Neural crest cell (in vitro differentiated cells): ENCODE results near the gene SLC1A7. TPM values are rescaled to one million over a fixed set of nuclear protein-coding genes. Genes with fewer than 3 reads are reported as not detected.

Source experiments
- DNase-seq: peaks from one replicate; pipeline ENCODE4 v3.0.0; 2021; ENCODE audit warnings: low read depth, mixed read lengths, low spot score
- H3K27ac Mint-ChIP-seq: one replicate; pipeline ENCODE4 v1.8.0; 2021; ENCODE audit warnings: mild to moderate bottlenecking, mixed read lengths; ENCODE audit not compliant: unreplicated experiment
- H3K27me3 Mint-ChIP-seq: 2 replicates; pipeline ENCODE4 v1.8.0; 2021; ENCODE audit warnings: low read depth, mild to moderate bottlenecking, mixed read lengths
- H3K36me3 Mint-ChIP-seq: 2 replicates; pipeline ENCODE4 v1.8.0; 2021; ENCODE audit warnings: low read depth, mild to moderate bottlenecking, mixed read lengths
- H3K4me1 Mint-ChIP-seq: 2 replicates; pipeline ENCODE4 v1.8.0; 2021; ENCODE audit warnings: mixed read lengths
- H3K4me3 Mint-ChIP-seq: one replicate; pipeline ENCODE4 v1.8.0; 2021; ENCODE audit warnings: mild to moderate bottlenecking, mixed read lengths
- H3K9me3 Mint-ChIP-seq: 2 replicates; pipeline ENCODE4 v1.8.0; 2021; ENCODE audit warnings: mixed read lengths
- CTCF ChIP-seq: fragments of 200-600 bp; sonication (generic); conservative IDR thresholded peaks from 2 replicates; pipeline ENCODE4 v1.5.0; 2021; ENCODE audit warnings: antibody characterized with exemption, mild to moderate bottlenecking
- total RNA-seq: library from RNA; stranded (reverse); gene quantifications from 2 replicates; pipeline ENCODE4 v1.2.1, GENCODE V29; 2021

SLC1A7 gene
- total RNA-seq, 1 donor from 2014 or later: not detected

GRCh38 chr1:53122201-53122885 lies 20.1 kb downstream of the SLC1A7 start:
- no peak for DNase-seq
- TF ChIP-seq CTCF: no peak
- no peaks in the 10 kb centered on the region for H3K27me3 Mint-ChIP-seq
- H3K27ac Mint-ChIP-seq: no peak overlapping the region
- H3K4me3 Mint-ChIP-seq: no peak overlapping the region
- no peaks in the 10 kb centered on the region for H3K9me3 Mint-ChIP-seq
- no peaks in the 10 kb centered on the region for H3K36me3 Mint-ChIP-seq
- peaks cover 30% of the 10 kb centered on the region for H3K4me1 Mint-ChIP-seq

- Mint-ChIP-seq H3K27ac (no peak overlapping the region), H3K9me3 (no peaks in the 10 kb centered on the region), H3K27me3 (no peaks in the 10 kb centered on the region), H3K4me1 (peaks cover 26% of the 10 kb centered on the region), H3K4me3 (no peak overlapping the region), H3K36me3 (no peaks in the 10 kb centered on the region)
- DNase-seq: no peak
- TF ChIP-seq CTCF: no peak
Observed at GRCh38 chr1:53121319-53122172, 20.9 kb downstream of the SLC1A7 start.

GRCh38 chr1:53120659-53121058 lies 21.8 kb downstream of the SLC1A7 start:
- no peak for DNase-seq
- peaks cover 30% of the 10 kb centered on the region for H3K4me1 Mint-ChIP-seq
- TF ChIP-seq CTCF: no peak
- no peak overlapping the region for H3K4me3 Mint-ChIP-seq
- no peaks in the 10 kb centered on the region for H3K36me3 Mint-ChIP-seq
- no peaks in the 10 kb centered on the region for H3K27me3 Mint-ChIP-seq
- no peak overlapping the region for H3K27ac Mint-ChIP-seq
- no peaks in the 10 kb centered on the region for H3K9me3 Mint-ChIP-seq

- Mint-ChIP-seq H3K36me3 (no peaks in the 10 kb centered on the region), H3K27ac (no peak overlapping the region), H3K27me3 (no peaks in the 10 kb centered on the region), H3K4me3 (no peak overlapping the region), H3K4me1 (peaks cover 15% of the 10 kb centered on the region), H3K9me3 (no peaks in the 10 kb centered on the region)
- no peak for DNase-seq
- TF ChIP-seq CTCF: no peak
Observed at GRCh38 chr1:53117836-53118235, 24.6 kb downstream of the SLC1A7 start.

- Mint-ChIP-seq H3K4me1 (peaks cover 15% of the 10 kb centered on the region), H3K4me3 (no peak overlapping the region), H3K9me3 (no peaks in the 10 kb centered on the region), H3K27ac (no peak overlapping the region), H3K36me3 (no peaks in the 10 kb centered on the region), H3K27me3 (no peaks in the 10 kb centered on the region)
- DNase-seq: no peak
- TF ChIP-seq CTCF: no peak
Observed at GRCh38 chr1:53116933-53117600, 25.4 kb downstream of the SLC1A7 start.
